GM03348 (cell line): ENCODE measurements around the gene OCLN.
"Not testable (repeated sequence)": the region's sequence is repeated elsewhere in the genome, so short reads cannot be mapped to it uniquely, and the experiment has no call there.

ENCODE experiments used
- DNase-seq: peaks from one replicate; pipeline ENCODE4 v3.0.0; 2012; ENCODE audit warnings: low spot score

Gene OCLN

GRCh38 chr5:69528609-69529008, 36.0 kb downstream of the OCLN start:
- no peak for DNase-seq

GRCh38 chr5:69530561-69531405, 38.2 kb downstream of the OCLN start:
- no peak for DNase-seq

GRCh38 chr5:69531406-69531801, 38.8 kb downstream of the OCLN start:
- no peak for DNase-seq

- not testable (repeated sequence) for DNase-seq
Observed at GRCh38 chr5:69537911-69538310, 45.3 kb downstream of the OCLN start.

GRCh38 chr5:69538735-69539134, 46.1 kb downstream of the OCLN start:
- DNase-seq: not testable (repeated sequence)

GRCh38 chr5:69541347-69541746, 48.8 kb downstream of the OCLN start:
- not testable (repeated sequence) for DNase-seq

GRCh38 chr5:69542838-69543618, 50.4 kb downstream of the OCLN start:
- DNase-seq: not testable (repeated sequence)

- DNase-seq: not testable (repeated sequence)
Observed at GRCh38 chr5:69544602-69545001, 52.0 kb downstream of the OCLN start.

- not testable (repeated sequence) for DNase-seq
Observed at GRCh38 chr5:69559908-69560330, 67.3 kb downstream of the OCLN start, which contains the start of gene GTF2H2C. GTF2H2C (plus strand) TSS chr5:69560191; CDS start chr5:69565133, 4,942 bp downstream.

GRCh38 chr5:69560587-69561431, 68.2 kb downstream of the OCLN start:
- DNase-seq: not testable (repeated sequence)

GRCh38 chr5:69566172-69566571, 73.6 kb downstream of the OCLN start:
- DNase-seq: not testable (repeated sequence)

- not testable (repeated sequence) for DNase-seq
Observed at GRCh38 chr5:69568072-69568471, 75.5 kb downstream of the OCLN start.

- not testable (repeated sequence) for DNase-seq
Observed at GRCh38 chr5:69583356-69583755, 90.8 kb downstream of the OCLN start.

- DNase-seq: not testable (repeated sequence)
Observed at GRCh38 chr5:69596114-69596840, 103.7 kb downstream of the OCLN start.

GRCh38 chr5:69601947-69602346, 109.4 kb downstream of the OCLN start:
- not testable (repeated sequence) for DNase-seq

GRCh38 chr5:69606839-69607238, 114.2 kb downstream of the OCLN start:
- not testable (repeated sequence) for DNase-seq
